ENCODE data around the gene CCNF. TPM values are rescaled to one million over a fixed set of nuclear protein-coding genes. Genes with fewer than 3 reads are reported as not detected.

The CCNF gene
- total RNA-seq, 1 experiment from 2014 or later = 76.1 TPM

DNA sequence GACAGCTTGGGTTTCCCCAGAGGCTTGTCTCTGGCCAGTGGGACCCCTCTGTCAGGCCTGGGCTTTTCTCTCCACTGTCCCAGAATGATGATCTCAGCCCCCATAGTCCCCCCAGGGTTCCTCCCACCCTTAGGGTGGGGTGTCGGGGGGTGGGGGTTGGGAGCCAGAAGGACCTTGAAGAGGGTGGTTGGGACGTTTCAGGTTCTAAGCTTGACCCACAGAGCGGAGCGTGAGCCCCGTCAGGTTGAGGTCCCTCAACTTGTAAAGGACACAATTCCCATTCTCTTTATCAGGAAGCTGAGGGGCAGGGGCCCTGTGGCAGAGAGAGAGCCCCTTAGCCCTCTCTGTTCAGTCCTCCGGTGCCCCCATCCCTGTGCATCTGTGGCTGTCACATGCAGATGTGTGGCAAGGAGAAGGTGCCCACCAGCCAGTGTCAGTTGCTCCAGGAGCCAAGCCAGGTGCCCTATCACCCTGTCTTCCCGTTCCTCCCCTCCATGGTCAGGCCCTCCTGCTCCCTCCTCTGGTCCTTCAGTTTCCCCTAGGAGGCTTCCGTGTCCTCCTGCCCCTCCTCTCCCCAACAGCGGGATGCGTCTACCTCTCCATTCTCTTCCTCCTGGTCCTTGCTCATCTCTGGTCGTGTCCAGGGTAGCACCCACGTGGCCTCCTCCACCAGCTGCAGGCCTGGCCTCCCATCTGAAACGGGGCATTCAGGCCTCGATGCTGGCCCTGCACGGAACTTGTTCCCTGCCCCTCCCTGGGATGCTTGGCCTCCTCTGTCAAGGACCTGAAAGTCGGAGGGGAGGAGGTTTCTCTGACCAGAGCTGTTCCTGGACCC, 40.4 kb downstream of the CCNF start:
- no peaks in the 10 kb centered on the region for H3K9me3 ChIP-seq (ENCODE audit: low read depth, low read length, poor library complexity, severe bottlenecking)
- no peak for TF ChIP-seq EZH2 (IDR thresholded peaks at IDR 0.05; ENCODE audit: borderline replicate concordance, low read depth, low read length, poor library complexity, severe bottlenecking)
- TF ChIP-seq, protein P1, sequence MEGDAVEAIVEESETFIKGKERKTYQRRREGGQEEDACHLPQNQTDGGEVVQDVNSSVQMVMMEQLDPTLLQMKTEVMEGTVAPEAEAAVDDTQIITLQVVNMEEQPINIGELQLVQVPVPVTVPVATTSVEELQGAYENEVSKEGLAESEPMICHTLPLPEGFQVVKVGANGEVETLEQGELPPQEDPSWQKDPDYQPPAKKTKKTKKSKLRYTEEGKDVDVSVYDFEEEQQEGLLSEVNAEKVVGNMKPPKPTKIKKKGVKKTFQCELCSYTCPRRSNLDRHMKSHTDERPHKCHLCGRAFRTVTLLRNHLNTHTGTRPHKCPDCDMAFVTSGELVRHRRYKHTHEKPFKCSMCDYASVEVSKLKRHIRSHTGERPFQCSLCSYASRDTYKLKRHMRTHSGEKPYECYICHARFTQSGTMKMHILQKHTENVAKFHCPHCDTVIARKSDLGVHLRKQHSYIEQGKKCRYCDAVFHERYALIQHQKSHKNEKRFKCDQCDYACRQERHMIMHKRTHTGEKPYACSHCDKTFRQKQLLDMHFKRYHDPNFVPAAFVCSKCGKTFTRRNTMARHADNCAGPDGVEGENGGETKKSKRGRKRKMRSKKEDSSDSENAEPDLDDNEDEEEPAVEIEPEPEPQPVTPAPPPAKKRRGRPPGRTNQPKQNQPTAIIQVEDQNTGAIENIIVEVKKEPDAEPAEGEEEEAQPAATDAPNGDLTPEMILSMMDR (conservative IDR thresholded peaks at IDR 0.05; ENCODE audit: low read depth, low read length) = no peak
- intact Hi-C loops (cut with micrococcal nuclease; ENCODE audit: unreplicated experiment) = no loop called here
- H3K27ac ChIP-seq (ENCODE audit: low read depth, low read length, poor library complexity, severe bottlenecking) = peak overlapping the region; percentile 97
- ChIA-PET CTCF (no interaction called here), POLR2A (ENCODE audit: low non-redundant PET) (no interaction called here)
- H3K4me3 ChIP-seq (ENCODE audit: low read depth, low read length, poor library complexity, severe bottlenecking) = no peak overlapping the region
- no peak for DNase-seq (ENCODE audit: low spot score)
- BruUV-seq (replicated peaks) = no TSS peak
- H3K36me3 ChIP-seq (ENCODE audit: insufficient read depth, low read length, poor library complexity, severe bottlenecking) = no peaks in the 10 kb centered on the region
- peaks cover 63% of the 10 kb centered on the region for H3K4me1 ChIP-seq (ENCODE audit: insufficient read depth, low read length, poor library complexity, severe bottlenecking)
- H3K27me3 ChIP-seq (replicated peaks; ENCODE audit: insufficient read depth, low read depth, low read length, poor library complexity) = no peaks in the 10 kb centered on the region

DNA sequence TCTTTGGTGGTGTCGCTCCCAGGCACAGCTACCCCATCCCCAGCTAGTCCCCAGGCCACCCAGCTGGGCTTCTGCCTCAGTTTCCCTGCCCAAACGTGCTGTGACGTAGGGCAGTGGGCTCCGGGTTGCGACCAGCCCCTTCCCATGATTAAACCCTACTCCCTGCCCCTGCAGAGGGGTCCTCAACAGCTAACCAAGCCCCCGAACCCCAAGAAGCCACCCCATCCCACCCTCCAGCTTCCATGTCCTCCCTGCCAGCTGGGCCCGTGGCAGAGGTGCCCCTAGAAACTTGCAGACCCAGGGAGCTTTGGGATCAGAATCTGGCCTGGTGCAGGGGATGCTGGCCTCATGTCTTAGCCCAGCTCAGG, 41.0 kb downstream of the CCNF start:
- Histone ChIP-seq H3K9me3 (ENCODE audit: low read depth, low read length, poor library complexity, severe bottlenecking) (no peaks in the 10 kb centered on the region), H3K27ac (ENCODE audit: low read depth, low read length, poor library complexity, severe bottlenecking) (peak overlapping the region; percentile 97), H3K4me1 (ENCODE audit: insufficient read depth, low read length, poor library complexity, severe bottlenecking) (peaks cover 63% of the 10 kb centered on the region), H3K36me3 (ENCODE audit: insufficient read depth, low read length, poor library complexity, severe bottlenecking) (no peaks in the 10 kb centered on the region), H3K27me3 (replicated peaks; ENCODE audit: insufficient read depth, low read depth, low read length, poor library complexity) (no peaks in the 10 kb centered on the region), H3K4me3 (ENCODE audit: low read depth, low read length, poor library complexity, severe bottlenecking) (no peak overlapping the region)
- DNase-seq (ENCODE audit: low spot score) = no peak
- intact Hi-C loops (cut with micrococcal nuclease; ENCODE audit: unreplicated experiment) = no loop called here
- TF ChIP-seq, protein P1 (conservative IDR thresholded peaks at IDR 0.05; ENCODE audit: low read depth, low read length) = no peak
- TF ChIP-seq EZH2 (IDR thresholded peaks at IDR 0.05; ENCODE audit: borderline replicate concordance, low read depth, low read length, poor library complexity, severe bottlenecking) = no peak
- no TSS peak for BruUV-seq (replicated peaks)
- CTCF ChIA-PET = no interaction called here
- POLR2A ChIA-PET (ENCODE audit: low non-redundant PET) = no interaction called here

DNA sequence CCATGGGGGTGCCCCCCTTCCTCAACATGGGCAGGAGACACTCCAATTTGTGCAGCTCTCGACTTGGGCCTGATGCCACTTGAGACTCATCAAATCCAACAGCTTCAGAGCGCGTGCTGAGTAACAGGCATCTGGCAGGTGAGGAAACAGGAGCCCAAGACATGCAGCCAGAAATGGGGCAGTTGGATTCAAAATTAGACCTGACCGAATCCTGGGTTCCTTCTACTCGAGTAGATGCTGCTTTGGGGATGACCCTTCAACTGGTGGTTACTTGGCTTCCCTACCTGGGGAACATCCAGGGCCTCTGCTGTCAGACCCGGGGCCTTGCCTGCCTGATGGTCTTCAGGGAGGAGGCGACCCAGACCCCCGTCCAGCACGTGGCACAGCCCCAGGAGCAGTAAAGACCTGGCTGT, 41.4 kb downstream of the CCNF start:
- no TSS peak for BruUV-seq (replicated peaks)
- Histone ChIP-seq H3K27ac (ENCODE audit: low read depth, low read length, poor library complexity, severe bottlenecking) (peak overlapping the region; percentile 97), H3K36me3 (ENCODE audit: insufficient read depth, low read length, poor library complexity, severe bottlenecking) (no peaks in the 10 kb centered on the region), H3K9me3 (ENCODE audit: low read depth, low read length, poor library complexity, severe bottlenecking) (no peaks in the 10 kb centered on the region), H3K27me3 (replicated peaks; ENCODE audit: insufficient read depth, low read depth, low read length, poor library complexity) (no peaks in the 10 kb centered on the region), H3K4me1 (ENCODE audit: insufficient read depth, low read length, poor library complexity, severe bottlenecking) (peaks cover 63% of the 10 kb centered on the region), H3K4me3 (ENCODE audit: low read depth, low read length, poor library complexity, severe bottlenecking) (peak overlapping the region; percentile 46)
- TF ChIP-seq EZH2 (IDR thresholded peaks at IDR 0.05; ENCODE audit: borderline replicate concordance, low read depth, low read length, poor library complexity, severe bottlenecking) = no peak
- TF ChIP-seq, protein P1 (conservative IDR thresholded peaks at IDR 0.05; ENCODE audit: low read depth, low read length) = no peak
- intact Hi-C loops (cut with micrococcal nuclease; ENCODE audit: unreplicated experiment) = no loop called here
- POLR2A ChIA-PET (ENCODE audit: low non-redundant PET) = interaction anchor here (0.6 kb wide), 1 partner anchor 212 kb away, joined by 6 read pairs; the partner anchor contains the start of gene KCTD5
- DNase-seq (ENCODE audit: low spot score) = peak; percentile 54
- CTCF ChIA-PET = interaction anchor here (1.1 kb wide), 1 partner anchor 31 kb away, joined by 7 read pairs; no protein-coding TSS in a partner anchor

Data from A673 (cell line).